ENCODE data around the gene ATP2B3. TPM values are rescaled to one million over a fixed set of nuclear protein-coding genes. Genes with fewer than 3 reads are reported as not detected.

Gene ATP2B3
- total and polyA plus RNA-seq, 2 donors (not counting 3 experiments of a cell fraction or from before 2014, with no cell fraction given) = 0.01 to 0.07 TPM

- TF ChIP-seq EZH2 (IDR thresholded peaks at IDR 0.05; ENCODE audit: borderline replicate concordance, low read depth, low read length, severe bottlenecking) = no peak
- TF ChIP-seq MYC (IDR thresholded peaks at IDR 0.05; ENCODE audit: low read depth, low read length) = no peak
- TF ChIP-seq FOS (IDR thresholded peaks at IDR 0.05; ENCODE audit: borderline replicate concordance, insufficient read depth, low read length) = no peak
- peak; percentile 65 to 80 for TF ChIP-seq CTCF (IDR thresholded peaks at IDR 0.05; ENCODE audit: extremely low read depth in 1 of 2, insufficient read depth in 1 of 2, low read depth in 1 of 2, low read length in 2 of 2)
- no peak for TF ChIP-seq POLR2AphosphoS5 (IDR thresholded peaks at IDR 0.05; ENCODE audit: insufficient read depth, low read depth, low read length)
- TF ChIP-seq GATA2 (IDR thresholded peaks at IDR 0.05; ENCODE audit: insufficient read depth, insufficient read length, low read depth, low read length) = no peak
- no peak for TF ChIP-seq MAX (IDR thresholded peaks at IDR 0.05; ENCODE audit: insufficient read depth, insufficient read length)
- no peak for TF ChIP-seq POLR2A (IDR thresholded peaks at IDR 0.05; ENCODE audit: low read depth, low read length)
- peak; percentile 85 for FAIRE-seq
Measured at GRCh38 chrX:153507484-153508178, 9.8 kb upstream of the ATP2B3 start.

More at GRCh38 chrX:153507484-153508178, 9.8 kb upstream of the ATP2B3 start:
- ChIA-PET POLR2A (no interaction called here), CTCF (interaction anchor here (0.9 to 8.2 kb wide), 7 partner anchors 10 to 475 kb away, joined by 3 to 146 read pairs (median 11); partner anchors contain the start of genes BGN and HAUS7)
- intact Hi-C loops (cut with micrococcal nuclease) = loop anchor here (1.0 to 5.0 kb wide), 5 partner anchors 37 to 565 kb away; partner anchors contain the start of gene HAUS7
- no peak overlapping the region for H3K27ac ChIP-seq (ENCODE audit: insufficient read depth, low read depth, low read length)
- no peak overlapping the region for H3K4me2 ChIP-seq (ENCODE audit: insufficient read depth, low read length)
- H2AFZ ChIP-seq (ENCODE audit: low read depth, low read length) = no peak overlapping the region
- peaks cover 0 to 43% of the 10 kb centered on the region in 2 experiments for H3K36me3 ChIP-seq (ENCODE audit: control insufficient read depth in 2 of 2, extremely low read depth in 1 of 2, insufficient read depth in 2 of 2, low read length in 2 of 2)
- H3K27me3 ChIP-seq (ENCODE audit: control insufficient read depth in 2 of 2, insufficient read depth in 2 of 2, low read length in 2 of 2) = no peaks in the 10 kb centered on the region
- no peak overlapping the region for H3K9ac ChIP-seq (replicated peaks; ENCODE audit: extremely low read depth, insufficient read depth, low read length)
- no peaks in the 10 kb centered on the region for H4K20me1 ChIP-seq (replicated peaks; ENCODE audit: control insufficient read depth, extremely low read depth, insufficient read depth, low read length)
- BruUV-seq (replicated peaks) = no TSS peak
- no peak overlapping the region for H3K4me3 ChIP-seq (replicated peaks in 1 of 3; ENCODE audit: insufficient read depth in 1 of 3, low read depth in 1 of 3, low read length in 3 of 3)
- H3K9me1 ChIP-seq (replicated peaks; ENCODE audit: control insufficient read depth, extremely low read depth, insufficient read depth, low read length) = no peaks in the 10 kb centered on the region
- H3K9me3 ChIP-seq (replicated peaks; ENCODE audit: control insufficient read depth, insufficient read depth, low read length) = no peaks in the 10 kb centered on the region
- DNase-seq (ENCODE audit: low read depth, low spot score) = peak; percentile 68
- no peaks in the 10 kb centered on the region for H3K4me1 ChIP-seq (ENCODE audit: control insufficient read depth, extremely low read depth, insufficient read depth, low read length)
- H3K79me2 ChIP-seq (ENCODE audit: control insufficient read depth, insufficient read depth, low read length) = no peaks in the 10 kb centered on the region
- dilution Hi-C loops (cut with MboI; ENCODE audit: extremely low pct_ligation_motif_present, low sequenced_read_pairs) = no loop called here
